Glutamatergic neuron (in vitro differentiated cells): ENCODE measurements around the gene FRAS1. TPM values are rescaled to one million over a fixed set of nuclear protein-coding genes. Genes with fewer than 3 reads are reported as not detected.
"Not testable (repeated sequence)": the region's sequence is repeated elsewhere in the genome, so short reads cannot be mapped to it uniquely, and the experiment has no call there.

Source experiments
- DNase-seq: peaks from one replicate; pipeline ENCODE4 v3.0.0; 2022
- H3K27ac Mint-ChIP-seq: one replicate; pipeline ENCODE4 v1.8.0; 2020; ENCODE audit warnings: mild to moderate bottlenecking, mixed read lengths, inconsistent platforms; ENCODE audit not compliant: unreplicated experiment
- H3K27me3 Mint-ChIP-seq: one replicate; pipeline ENCODE4 v1.8.0; 2020; ENCODE audit warnings: mild to moderate bottlenecking, moderate library complexity, mixed read lengths, inconsistent platforms; ENCODE audit not compliant: unreplicated experiment
- H3K36me3 Mint-ChIP-seq: one replicate; pipeline ENCODE4 v1.8.0; 2020; ENCODE audit warnings: mild to moderate bottlenecking, mixed read lengths, inconsistent platforms; ENCODE audit not compliant: unreplicated experiment
- H3K4me1 Mint-ChIP-seq: one replicate; pipeline ENCODE4 v1.8.0; 2020; ENCODE audit warnings: mild to moderate bottlenecking, low read depth, mixed read lengths, inconsistent platforms; ENCODE audit not compliant: unreplicated experiment
- H3K4me3 Mint-ChIP-seq: one replicate; pipeline ENCODE4 v1.8.0; 2020; ENCODE audit warnings: mild to moderate bottlenecking, mixed read lengths, inconsistent platforms; ENCODE audit not compliant: unreplicated experiment
- H3K9me3 Mint-ChIP-seq: one replicate; pipeline ENCODE4 v1.8.0; 2020; ENCODE audit warnings: mild to moderate bottlenecking, moderate library complexity, mixed read lengths, inconsistent platforms; ENCODE audit not compliant: unreplicated experiment
- total RNA-seq: library from RNA; stranded (reverse); fragmentation: NEBNext Ultra II Directional; extraction: Animal tissue kit (Norgen Biotek cat#: 25700); gene quantifications from one replicate; pipeline ENCODE4 v1.2.1, GENCODE V29; 2021; ENCODE audit not compliant: unreplicated experiment
- TF ChIP-seq, protein P1 (sequence below): fragments of 200-600 bp; sonication (generic); IDR thresholded peaks from one replicate; pipeline ENCODE4 v1.5.0; 2021; ENCODE audit not compliant: partially characterized antibody, unreplicated experiment

FRAS1 gene
- total RNA-seq, 1 donor from 2014 or later: 18.7 TPM

GRCh38 chr4:78324625-78325024 is 267.5 kb downstream of the FRAS1 start:
- Mint-ChIP-seq H3K27ac (no peak overlapping the region), H3K36me3 (no peaks in the 10 kb centered on the region), H3K9me3 (no peaks in the 10 kb centered on the region), H3K4me1 (peaks cover 4% of the 10 kb centered on the region), H3K27me3 (no peaks in the 10 kb centered on the region), H3K4me3 (no peak overlapping the region)
- TF ChIP-seq, protein P1, sequence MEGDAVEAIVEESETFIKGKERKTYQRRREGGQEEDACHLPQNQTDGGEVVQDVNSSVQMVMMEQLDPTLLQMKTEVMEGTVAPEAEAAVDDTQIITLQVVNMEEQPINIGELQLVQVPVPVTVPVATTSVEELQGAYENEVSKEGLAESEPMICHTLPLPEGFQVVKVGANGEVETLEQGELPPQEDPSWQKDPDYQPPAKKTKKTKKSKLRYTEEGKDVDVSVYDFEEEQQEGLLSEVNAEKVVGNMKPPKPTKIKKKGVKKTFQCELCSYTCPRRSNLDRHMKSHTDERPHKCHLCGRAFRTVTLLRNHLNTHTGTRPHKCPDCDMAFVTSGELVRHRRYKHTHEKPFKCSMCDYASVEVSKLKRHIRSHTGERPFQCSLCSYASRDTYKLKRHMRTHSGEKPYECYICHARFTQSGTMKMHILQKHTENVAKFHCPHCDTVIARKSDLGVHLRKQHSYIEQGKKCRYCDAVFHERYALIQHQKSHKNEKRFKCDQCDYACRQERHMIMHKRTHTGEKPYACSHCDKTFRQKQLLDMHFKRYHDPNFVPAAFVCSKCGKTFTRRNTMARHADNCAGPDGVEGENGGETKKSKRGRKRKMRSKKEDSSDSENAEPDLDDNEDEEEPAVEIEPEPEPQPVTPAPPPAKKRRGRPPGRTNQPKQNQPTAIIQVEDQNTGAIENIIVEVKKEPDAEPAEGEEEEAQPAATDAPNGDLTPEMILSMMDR: no peak
- no peak for DNase-seq

DNA sequence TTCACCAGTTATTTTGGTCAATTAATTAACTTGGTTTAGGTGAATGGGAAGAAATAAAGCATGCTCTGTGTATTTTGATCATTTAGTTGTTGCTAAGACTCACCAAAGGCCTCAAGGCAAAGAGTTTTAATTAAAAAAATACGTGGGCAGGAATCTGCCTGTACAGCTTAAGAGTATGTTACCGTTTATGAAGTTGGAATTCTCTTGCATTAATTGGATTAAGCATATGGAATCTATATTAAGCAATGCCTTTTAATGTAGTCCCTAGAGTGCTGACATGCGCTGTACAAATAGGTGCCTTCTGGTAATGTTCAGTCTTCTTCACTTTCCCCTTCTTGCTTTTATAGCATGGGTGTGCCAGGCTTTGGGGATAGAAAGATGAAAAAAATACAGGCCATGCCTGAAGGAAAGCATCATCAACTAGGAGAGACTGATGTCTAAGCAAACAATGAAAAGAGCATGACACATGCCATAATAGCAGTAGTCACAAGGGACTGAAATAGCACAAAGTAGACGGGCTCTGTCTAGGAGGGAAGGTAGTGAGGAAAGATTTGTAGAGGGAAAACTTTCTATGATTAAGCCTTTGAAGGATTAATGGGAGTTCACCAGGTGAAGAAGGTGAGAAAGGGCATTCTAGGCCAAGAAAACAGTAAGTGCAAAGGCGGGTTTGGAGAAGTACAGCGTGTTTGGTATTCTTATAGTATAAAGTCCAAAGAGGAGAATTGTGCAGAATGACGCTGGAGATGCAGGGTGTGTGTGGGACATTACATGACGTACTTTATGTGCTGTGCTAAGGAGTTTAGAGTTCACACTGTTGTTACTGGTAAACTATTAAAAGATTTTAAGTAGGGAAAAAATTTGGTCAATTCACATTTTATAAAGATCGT is 268.4 kb downstream of the FRAS1 start:
- no peak for DNase-seq
- Mint-ChIP-seq H3K4me1 (peaks cover 4% of the 10 kb centered on the region), H3K9me3 (no peaks in the 10 kb centered on the region), H3K4me3 (no peak overlapping the region), H3K27me3 (no peaks in the 10 kb centered on the region), H3K27ac (no peak overlapping the region), H3K36me3 (no peaks in the 10 kb centered on the region)
- TF ChIP-seq, protein P1: no peak

DNA sequence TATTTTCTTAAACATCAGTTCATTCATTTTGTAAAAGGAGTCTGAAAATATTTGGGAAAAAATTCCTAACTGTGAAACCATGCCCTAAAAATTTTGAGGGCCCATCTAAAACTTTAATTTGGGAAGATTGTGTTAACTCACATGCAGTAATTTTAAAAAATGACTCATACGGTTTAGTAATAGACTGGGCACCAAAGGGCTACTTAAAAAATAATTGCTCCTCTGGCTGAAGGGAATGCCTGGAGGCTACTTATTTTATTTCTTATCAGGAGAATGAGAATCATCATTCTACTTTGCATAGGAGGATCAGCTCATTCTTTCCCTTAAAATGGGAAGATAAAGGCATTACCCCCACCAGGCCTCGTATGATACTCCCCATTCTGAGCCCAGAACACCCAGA is 271.5 kb downstream of the FRAS1 start:
- H3K36me3 Mint-ChIP-seq, H3K9me3 Mint-ChIP-seq, H3K27me3 Mint-ChIP-seq, H3K27ac Mint-ChIP-seq, DNase-seq, H3K4me3 Mint-ChIP-seq: not testable (repeated sequence)
- H3K4me1 Mint-ChIP-seq: peaks cover 15% of the 10 kb centered on the region

GRCh38 chr4:78331186-78331585 is 274.1 kb downstream of the FRAS1 start:
- Mint-ChIP-seq H3K4me3 (no peak overlapping the region), H3K27me3 (no peaks in the 10 kb centered on the region), H3K9me3 (no peaks in the 10 kb centered on the region), H3K27ac (no peak overlapping the region), H3K36me3 (no peaks in the 10 kb centered on the region), H3K4me1 (peaks cover 12% of the 10 kb centered on the region)
- TF ChIP-seq, protein P1: no peak
- no peak for DNase-seq

DNA sequence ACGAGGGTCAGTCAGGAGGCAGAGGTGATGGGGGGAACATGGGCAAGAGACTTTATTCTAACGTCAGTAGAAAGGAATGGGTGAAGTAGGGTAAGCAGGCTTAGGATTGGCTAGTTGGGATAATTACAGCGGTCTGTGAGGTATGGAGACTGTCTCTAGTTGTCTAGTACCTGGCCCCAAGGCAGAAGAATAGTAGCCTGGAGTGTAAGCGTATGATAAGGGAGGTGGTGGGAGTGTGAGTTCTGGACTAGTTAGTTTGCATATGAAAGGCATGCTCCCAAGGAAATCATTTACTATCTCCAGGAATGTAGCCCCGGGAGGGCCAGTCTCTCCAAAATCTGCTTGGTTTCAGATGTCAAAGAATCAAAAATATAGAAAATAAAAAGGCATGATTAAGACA is 274.8 kb downstream of the FRAS1 start:
- Mint-ChIP-seq H3K9me3 (no peaks in the 10 kb centered on the region), H3K4me1 (peaks cover 12% of the 10 kb centered on the region), H3K27me3 (no peaks in the 10 kb centered on the region), H3K36me3 (no peaks in the 10 kb centered on the region), H3K4me3 (no peak overlapping the region), H3K27ac (no peak overlapping the region)
- TF ChIP-seq, protein P1: no peak
- no peak for DNase-seq
